H9 (cell line): ENCODE measurements around the gene COPB1. TPM values are rescaled to one million over a fixed set of nuclear protein-coding genes. Genes with fewer than 3 reads are reported as not detected.
A peak's percentile ranks its signal among the peaks of the same experiment; 100 is the strongest.

Experiments
- DNase-seq: peaks from one replicate; pipeline ENCODE4 v3.0.0-alpha.2; 2017
- H2AFZ ChIP-seq: one replicate; pipeline ENCODE4 v1.6.1; 2013; ENCODE audit warnings: mild to moderate bottlenecking, low read length, control low read depth, moderate library complexity
- H2AK5ac ChIP-seq: 2 replicates; pipeline ENCODE4 v1.6.1; 2013; ENCODE audit warnings: low read length, control low read depth, mixed read lengths; ENCODE audit not compliant: insufficient read length
- H2BK120ac ChIP-seq: one replicate; pipeline ENCODE4 v1.6.1; 2013; ENCODE audit warnings: low read depth, mild to moderate bottlenecking, low read length, control low read depth, inconsistent platforms; ENCODE audit not compliant: poor library complexity, severe bottlenecking
- H2BK12ac ChIP-seq: 2 replicates; pipeline ENCODE4 v1.6.1; 2013; ENCODE audit warnings: low read length, control low read depth, mixed read lengths, low read depth; ENCODE audit not compliant: insufficient read length
- H2BK15ac ChIP-seq: 2 replicates; pipeline ENCODE4 v1.6.1; 2013; ENCODE audit warnings: low read depth, low read length, control low read depth
- H2BK20ac ChIP-seq: one replicate; pipeline ENCODE4 v1.6.1; 2013; ENCODE audit warnings: low read depth, mild to moderate bottlenecking, low read length, control low read depth, inconsistent platforms; ENCODE audit not compliant: poor library complexity, severe bottlenecking
- H2BK5ac ChIP-seq: 2 replicates; pipeline ENCODE4 v1.6.1; 2013; ENCODE audit warnings: low read length, control low read depth, mixed read lengths; ENCODE audit not compliant: insufficient read length
- H3K14ac ChIP-seq: 2 replicates; pipeline ENCODE4 v1.6.1; 2013; ENCODE audit warnings: low read length, control low read depth; ENCODE audit not compliant: insufficient read depth
- H3K18ac ChIP-seq: 2 replicates; pipeline ENCODE4 v1.6.1; 2013; ENCODE audit warnings: low read depth, mild to moderate bottlenecking, mixed read lengths, low read length, control low read depth; ENCODE audit not compliant: insufficient read length
- H3K23ac ChIP-seq: 2 replicates; pipeline ENCODE4 v1.6.1; 2013; ENCODE audit warnings: low read length, control low read depth, mixed read lengths, low read depth; ENCODE audit not compliant: insufficient read length
- H3K23me2 ChIP-seq: 2 replicates; pipeline ENCODE4 v1.6.1; 2013; ENCODE audit warnings: low read depth, mild to moderate bottlenecking, mixed read lengths, low read length, control low read depth; ENCODE audit not compliant: insufficient read length, poor library complexity, severe bottlenecking
- H3K27ac ChIP-seq: 2 replicates; pipeline ENCODE4 v1.5.1; 2013; ENCODE audit warnings: low read length, control low read depth, mixed read lengths, low read depth; ENCODE audit not compliant: insufficient read length
- H3K27me3 ChIP-seq: 2 replicates; pipeline ENCODE4 v1.6.1; 2013; ENCODE audit warnings: low read length, control low read depth, inconsistent platforms; ENCODE audit not compliant: insufficient read depth
- H3K4ac ChIP-seq: 2 replicates; pipeline ENCODE4 v1.6.1; 2013; ENCODE audit warnings: low read depth, mild to moderate bottlenecking, control low read depth, inconsistent platforms, low read length, moderate library complexity
- H3K4me1 ChIP-seq: 2 replicates; pipeline ENCODE4 v1.6.1; 2013; ENCODE audit warnings: low read length, control low read depth, inconsistent platforms; ENCODE audit not compliant: insufficient read depth
- H3K4me2 ChIP-seq: 2 replicates; pipeline ENCODE4 v1.6.1; 2013; ENCODE audit warnings: low read length, control low read depth, mixed read lengths; ENCODE audit not compliant: insufficient read length, insufficient read depth
- H3K56ac ChIP-seq: 2 replicates; pipeline ENCODE4 v1.6.1; 2013; ENCODE audit warnings: low read depth, mild to moderate bottlenecking, mixed read lengths, low read length, control low read depth; ENCODE audit not compliant: insufficient read length
- H3K79me1 ChIP-seq: 2 replicates; pipeline ENCODE4 v1.6.1; 2013; ENCODE audit warnings: low read depth, mild to moderate bottlenecking, moderate library complexity, low read length, control low read depth, inconsistent platforms; ENCODE audit not compliant: insufficient read depth, poor library complexity, severe bottlenecking
- H3K79me2 ChIP-seq: 2 replicates; pipeline ENCODE4 v1.6.1; 2013; ENCODE audit warnings: low read length, control low read depth, inconsistent platforms; ENCODE audit not compliant: insufficient read depth
- H3K9ac ChIP-seq: 2 replicates; pipeline ENCODE4 v1.6.1; 2013; ENCODE audit warnings: low read length, control low read depth, mixed read lengths; ENCODE audit not compliant: insufficient read length; ENCODE audit errors: extremely low read depth
- H3K9me3 ChIP-seq: one replicate; pipeline ENCODE4 v1.6.1; 2013; ENCODE audit warnings: low read depth, low read length, inconsistent platforms; ENCODE audit not compliant: control insufficient read depth
- H3T11ph ChIP-seq: one replicate; pipeline ENCODE4 v1.6.1; 2013; ENCODE audit warnings: mild to moderate bottlenecking, low read length, control low read depth, inconsistent platforms
- H4K20me1 ChIP-seq: one replicate; pipeline ENCODE4 v1.6.1; 2013; ENCODE audit not compliant: control insufficient read depth, insufficient read length, insufficient read depth
- H4K5ac ChIP-seq: 2 replicates; pipeline ENCODE4 v1.6.1; 2013; ENCODE audit warnings: low read depth, mild to moderate bottlenecking, mixed read lengths, low read length, control low read depth; ENCODE audit not compliant: insufficient read length
- H4K8ac ChIP-seq: replicated peaks from 2 replicates; pipeline ENCODE4 v1.6.1; 2013; ENCODE audit warnings: low read length, control low read depth, mixed read lengths, low read depth; ENCODE audit not compliant: insufficient read length
- H4K91ac ChIP-seq: 2 replicates; pipeline ENCODE4 v1.6.1; 2013; ENCODE audit warnings: low read depth, mild to moderate bottlenecking, moderate library complexity, mixed read lengths, low read length, control low read depth; ENCODE audit not compliant: insufficient read length
- H3K27ac Mint-ChIP-seq, 3 experiments: 2 replicates in 2 of 3; 3 replicates in 1 of 3; pipeline ENCODE4 v1.8.0; 2020 to 2021; ENCODE audit warnings: mixed read lengths in 3 of 3, mild to moderate bottlenecking in 1 of 3, moderate library complexity in 1 of 3
- H3K27me3 Mint-ChIP-seq: 2 replicates; pipeline ENCODE4 v1.8.0; 2021; ENCODE audit warnings: low read depth, mild to moderate bottlenecking, moderate library complexity, mixed read lengths
- H3K36me3 Mint-ChIP-seq, 3 experiments: 2 replicates in 2 of 3; 3 replicates in 1 of 3; pipeline ENCODE4 v1.8.0; 2020 to 2021; ENCODE audit warnings: low read depth in 3 of 3, mixed read lengths in 3 of 3; ENCODE audit not compliant: insufficient read depth in 1 of 3
- H3K4me1 Mint-ChIP-seq, 2 experiments: 2 replicates each; pipeline ENCODE4 v1.8.0; 2020; ENCODE audit warnings: mixed read lengths in 2 of 2
- H3K4me3 Mint-ChIP-seq, 2 experiments: 2 replicates in 1 of 2; 3 replicates in 1 of 2; pipeline ENCODE4 v1.8.0; 2020 to 2021; ENCODE audit warnings: mild to moderate bottlenecking in 2 of 2, mixed read lengths in 2 of 2, moderate library complexity in 1 of 2
- H3K9me3 Mint-ChIP-seq, 2 experiments: 2 replicates in 1 of 2; 3 replicates in 1 of 2; pipeline ENCODE4 v1.8.0; 2020; ENCODE audit warnings: mild to moderate bottlenecking in 2 of 2, mixed read lengths in 2 of 2, moderate library complexity in 1 of 2
- CTCF ChIP-seq: fragments of 200-600 bp; sonication (generic); conservative IDR thresholded peaks from 3 replicates; pipeline ENCODE4 v1.8.0; 2021; ENCODE audit warnings: antibody characterized with exemption, mild to moderate bottlenecking
- WGBS: extraction: QIAGEN DNeasy Blood & Tissue Kit; methylation state at CpG from one replicate; pipeline ENCODE4 v1.1.7; 2013; ENCODE audit warnings: missing lambda C conversion rate, low lambda C conversion rate, mixed read lengths; ENCODE audit not compliant: insufficient read length; ENCODE audit errors: extremely low coverage; 5-methylcytosine and 5-hydroxymethylcytosine counted together
- total RNA-seq: library from RNA; stranded (reverse); gene quantifications from 2 replicates; pipeline ENCODE4 v1.2.1, GENCODE V29; 2021

Gene COPB1
- total RNA-seq, 1 experiment from 2014 or later, result 71.6 TPM

GRCh38 chr11:14413307-14414069 lies 86.1 kb downstream of the COPB1 start:
- Histone ChIP-seq H3K79me2 (no peaks in the 10 kb centered on the region), H2BK5ac (no peak overlapping the region), H3K27me3 (no peaks in the 10 kb centered on the region), H2BK120ac (no peak overlapping the region), H3K14ac (no peak overlapping the region), H4K91ac (no peak overlapping the region), H3K23me2 (no peaks in the 10 kb centered on the region), H3K4me1 (peaks cover 8% of the 10 kb centered on the region; the same call in 1 of the 2 replicates), H2BK12ac (no peak overlapping the region), H3K56ac (no peak overlapping the region), H4K5ac (no peak overlapping the region), H3K4me2 (no peak overlapping the region), H3K9ac (no peak overlapping the region), H2BK20ac (no peak overlapping the region), H3K18ac (no peak overlapping the region), H2BK15ac (no peak overlapping the region), H4K20me1 (no peaks in the 10 kb centered on the region), H3K9me3 (no peaks in the 10 kb centered on the region), H2AFZ (no peak overlapping the region), H3K79me1 (no peaks in the 10 kb centered on the region), H3T11ph (no peak overlapping the region), H3K23ac (no peak overlapping the region), H4K8ac (no peak overlapping the region), H2AK5ac (no peak overlapping the region), H3K27ac (no peak overlapping the region), H3K4ac (no peak overlapping the region)
- H3K36me3 Mint-ChIP-seq, result no peaks in the 10 kb centered on the region
- peak; percentile 82 for DNase-seq
- TF ChIP-seq CTCF, result peak; percentile 71
- peaks cover 51 to 60% of the 10 kb centered on the region in 2 experiments for H3K4me1 Mint-ChIP-seq
- peak overlapping the region in 2 of 3 experiments; percentile 45 to 89; a peak in 4 of 7 replicates for H3K27ac Mint-ChIP-seq
- H3K27me3 Mint-ChIP-seq, result peaks cover 2% of the 10 kb centered on the region
- no peak overlapping the region for H3K4me3 Mint-ChIP-seq
- no CpG with 5 or more reads among the region's 4 CpGs for WGBS
- no peaks in the 10 kb centered on the region for H3K9me3 Mint-ChIP-seq
